Measurements from ENCODE around the gene PAK2. TPM values are rescaled to one million over a fixed set of nuclear protein-coding genes. Genes with fewer than 3 reads are reported as not detected.

PAK2 gene
- total and polyA plus RNA-seq, 2 experiments from 2014 or later, result 24.3 to 49.4 TPM

- no peak for TF ChIP-seq ZNF331 (CRISPR knock-in tag; IDR thresholded peaks at IDR 0.05; ENCODE audit: low read depth)
- no peak for TF ChIP-seq ZNF462 (CRISPR knock-in tag; IDR thresholded peaks at IDR 0.05)
These were observed 103.1 kb downstream of the PAK2 start (continued) for GRCh38 chr3:196842567-196843434.

GRCh38 chr3:196843435-196844110 is 103.9 kb downstream of the PAK2 start:
- Mint-ChIP-seq H3K4me1 (no peaks in the 10 kb centered on the region), H3K9me3 (peaks cover 31% of the 10 kb centered on the region), H3K4me3 (no peak overlapping the region), H3K36me3 (ENCODE audit: low read depth) (peaks cover 3% of the 10 kb centered on the region; the same call in 2 of the 3 replicates), H3K27ac (no peak overlapping the region), H3K27me3 (ENCODE audit: insufficient read depth, low read depth, poor library complexity) (peaks cover 3% of the 10 kb centered on the region)
- Histone ChIP-seq H3K9me2 (ENCODE audit: insufficient read depth) (no peaks in the 10 kb centered on the region), H3K79me2 (replicated peaks; ENCODE audit: insufficient read depth) (no peaks in the 10 kb centered on the region), H4K20me1 (replicated peaks; ENCODE audit: insufficient read depth) (no peaks in the 10 kb centered on the region), H3F3A (replicated peaks; ENCODE audit: low read depth) (no peaks in the 10 kb centered on the region), H3K4me2 (no peak overlapping the region), H3K4me1 (ENCODE audit: insufficient read depth) (no peaks in the 10 kb centered on the region), H3K36me3 (ENCODE audit: insufficient read depth) (no peaks in the 10 kb centered on the region), H3K4me3 (no peak overlapping the region), H3K27ac (ENCODE audit: low read depth) (no peak overlapping the region), H2AFZ (peak overlapping the region; percentile 23; the same call in 1 of the 2 replicates), H3K27me3 (ENCODE audit: insufficient read depth) (no peaks in the 10 kb centered on the region)
- DNase-seq (ENCODE audit: low spot score) (no peak), ATAC-seq (no peak)
- no peak for TF ChIP-seq REST (IDR thresholded peaks at IDR 0.05; ENCODE audit: unreplicated experiment)
- TF ChIP-seq ZNF114 (CRISPR knock-in tag; IDR thresholded peaks at IDR 0.05), result no peak
- no peak for TF ChIP-seq ZNF331 (CRISPR knock-in tag; IDR thresholded peaks at IDR 0.05; ENCODE audit: low read depth)
- no peak for TF ChIP-seq CTCF (conservative IDR thresholded peaks at IDR 0.05; ENCODE audit: low read depth in 2 of 2)
- TF ChIP-seq EZH2 (IDR thresholded peaks at IDR 0.05; ENCODE audit: low read depth, unreplicated experiment), result no peak
- TF ChIP-seq JUNB (IDR thresholded peaks at IDR 0.05; ENCODE audit: unreplicated experiment), result no peak
- TF ChIP-seq STAT1 (IDR thresholded peaks at IDR 0.05; ENCODE audit: unreplicated experiment), result no peak
- no peak for TF ChIP-seq POLR2AphosphoS5 (IDR thresholded peaks at IDR 0.05; ENCODE audit: low read depth)
- TF ChIP-seq EZH2phosphoT487 (IDR thresholded peaks at IDR 0.05; ENCODE audit: unreplicated experiment), result no peak

Measured in GM23338 (cell line).